ENCODE data around the gene ATXN7L1.

Gene ATXN7L1

DNA sequence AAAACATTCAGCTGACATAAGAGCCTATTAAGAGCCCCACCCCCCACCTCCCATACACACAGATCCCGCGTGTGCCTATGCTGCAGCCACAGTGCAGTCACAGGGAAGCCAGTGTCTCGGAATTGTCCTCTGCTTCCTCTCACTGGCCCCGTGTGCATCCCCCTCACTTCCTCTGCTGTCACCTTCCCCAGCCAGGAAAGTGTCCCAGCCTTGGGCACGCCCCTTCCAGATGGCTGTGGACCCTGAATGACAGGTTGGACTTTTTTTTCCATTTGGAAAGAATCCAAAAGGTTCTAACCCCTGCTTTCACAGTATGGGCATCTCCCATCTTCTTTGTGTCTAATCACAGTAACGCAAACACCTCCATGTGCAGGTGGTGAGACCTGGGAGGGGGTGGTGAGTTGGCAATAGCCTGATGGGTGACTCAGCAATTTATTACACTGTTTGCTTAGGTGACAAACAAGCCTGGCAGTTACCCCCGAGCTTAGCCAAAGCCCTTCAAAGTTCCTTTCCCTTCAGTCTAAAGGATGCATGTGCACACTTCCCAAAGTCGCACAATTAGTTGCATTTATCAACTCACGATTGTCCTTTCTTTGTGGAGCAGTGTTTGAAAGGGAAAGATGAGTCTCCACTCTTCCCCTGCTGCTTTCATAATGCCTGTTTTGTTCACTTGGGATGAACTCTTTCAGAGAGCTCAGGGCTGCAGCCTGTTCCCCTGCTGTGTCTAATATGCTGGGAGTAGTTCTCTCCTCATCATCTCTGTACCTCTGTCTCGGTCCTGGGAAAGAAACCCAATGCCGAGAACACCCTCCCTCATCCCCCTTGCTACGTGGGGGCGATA is 227.6 kb downstream of the ATXN7L1 start:
- DNase-seq (ENCODE audit: low read depth in 2 of 2) = no peak

DNA sequence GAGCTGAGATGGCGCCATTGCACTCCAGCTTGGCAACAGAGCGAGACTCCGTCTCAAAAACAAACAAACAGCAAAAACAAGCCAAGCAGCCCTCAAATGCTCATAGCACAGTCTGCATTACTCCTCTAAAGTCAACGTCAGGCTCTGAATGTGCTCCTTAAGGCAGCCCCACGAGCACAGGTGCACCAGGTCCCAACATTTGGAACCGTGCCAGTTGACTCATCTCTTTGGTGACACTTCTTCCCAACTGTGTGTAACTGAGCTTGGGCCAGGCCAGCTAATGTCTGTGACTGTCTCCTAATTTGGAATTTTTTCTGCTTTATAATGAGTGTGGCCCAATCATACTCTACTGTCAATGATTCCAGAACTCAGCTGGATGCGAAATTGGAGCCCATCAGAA is 228.8 kb downstream of the ATXN7L1 start:
- no peak for DNase-seq (ENCODE audit: low read depth in 2 of 2)

DNA sequence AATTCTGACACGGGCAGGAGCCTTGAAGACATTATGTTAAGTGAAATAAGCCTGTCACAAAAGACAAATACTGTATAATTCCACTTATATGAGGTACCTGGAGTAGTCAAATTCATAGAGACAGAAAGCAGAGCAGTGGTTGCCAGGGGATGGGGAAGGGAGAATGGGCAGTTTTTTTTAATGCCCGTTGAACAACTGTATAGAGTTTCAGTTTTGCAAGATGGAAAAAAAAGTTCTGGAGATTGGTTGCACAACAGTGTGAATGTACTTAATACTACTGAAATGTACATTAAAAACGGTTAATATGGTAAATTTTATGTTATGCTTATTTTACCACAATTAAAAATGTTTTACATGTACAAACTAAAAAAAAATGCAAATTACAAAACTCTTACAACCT is 231.5 kb downstream of the ATXN7L1 start:
- no peak for DNase-seq (ENCODE audit: low read depth in 2 of 2)

DNA sequence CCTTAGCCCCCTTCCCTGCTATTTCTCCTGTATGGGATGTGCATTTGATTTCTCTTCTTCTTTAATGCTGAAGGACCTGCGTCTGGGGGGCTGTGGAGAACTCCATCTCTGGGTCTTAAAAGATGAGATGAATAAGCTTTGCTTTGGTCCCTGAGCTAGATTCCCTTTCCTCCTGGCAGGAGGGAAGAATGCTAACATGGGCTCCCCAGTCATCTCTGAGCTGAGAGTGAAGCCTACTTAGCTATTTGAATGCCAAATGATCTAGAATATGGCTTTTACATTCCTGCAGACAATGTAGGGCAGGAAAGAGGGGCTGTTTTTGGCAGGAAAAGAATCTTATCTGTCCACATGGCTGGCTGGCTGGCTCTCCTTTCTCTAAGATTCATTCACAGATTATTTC is 232.5 kb downstream of the ATXN7L1 start:
- DNase-seq (ENCODE audit: low read depth in 2 of 2) = no peak

DNA sequence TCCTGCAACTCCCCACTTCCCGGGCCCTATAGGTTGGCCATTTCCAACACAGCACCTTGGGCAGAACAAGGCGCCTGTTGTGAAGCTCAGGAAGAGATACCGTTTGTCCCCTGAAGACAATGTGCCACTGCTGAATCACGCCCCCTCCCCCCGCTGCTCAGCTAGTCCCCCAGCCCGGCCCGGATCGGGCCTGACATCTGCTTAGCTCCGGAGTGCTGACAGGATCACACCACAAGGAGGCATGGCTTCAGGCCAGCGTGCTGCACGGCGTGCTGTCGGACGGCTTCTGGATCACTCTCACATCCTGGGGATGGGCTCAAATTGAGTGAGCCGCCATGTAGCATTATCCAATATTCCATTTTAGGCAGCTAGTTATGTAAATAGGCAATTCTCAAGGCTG is 233.0 kb downstream of the ATXN7L1 start:
- DNase-seq (ENCODE audit: low read depth in 2 of 2) = no peak

DNA sequence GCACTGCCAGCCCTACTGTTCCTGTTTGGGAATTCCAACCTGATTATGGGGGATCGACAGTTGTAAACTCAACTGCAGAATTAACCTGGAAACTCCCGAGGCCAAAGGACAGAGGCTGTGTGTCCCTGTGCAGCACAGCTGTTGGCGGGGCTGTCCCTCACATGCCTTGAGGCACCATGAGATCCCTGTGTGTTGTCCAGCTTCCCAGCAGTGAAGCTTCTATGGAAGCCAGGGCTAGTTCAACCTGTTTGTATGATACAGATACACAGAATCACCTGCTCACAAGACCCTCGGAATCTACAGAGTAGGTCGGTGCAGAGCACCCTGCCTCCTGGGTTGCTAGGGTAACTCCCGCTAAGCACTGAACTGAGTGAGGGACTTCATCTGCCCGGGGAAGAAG is 234.1 kb downstream of the ATXN7L1 start:
- DNase-seq (ENCODE audit: low read depth in 2 of 2) = no peak

DNA sequence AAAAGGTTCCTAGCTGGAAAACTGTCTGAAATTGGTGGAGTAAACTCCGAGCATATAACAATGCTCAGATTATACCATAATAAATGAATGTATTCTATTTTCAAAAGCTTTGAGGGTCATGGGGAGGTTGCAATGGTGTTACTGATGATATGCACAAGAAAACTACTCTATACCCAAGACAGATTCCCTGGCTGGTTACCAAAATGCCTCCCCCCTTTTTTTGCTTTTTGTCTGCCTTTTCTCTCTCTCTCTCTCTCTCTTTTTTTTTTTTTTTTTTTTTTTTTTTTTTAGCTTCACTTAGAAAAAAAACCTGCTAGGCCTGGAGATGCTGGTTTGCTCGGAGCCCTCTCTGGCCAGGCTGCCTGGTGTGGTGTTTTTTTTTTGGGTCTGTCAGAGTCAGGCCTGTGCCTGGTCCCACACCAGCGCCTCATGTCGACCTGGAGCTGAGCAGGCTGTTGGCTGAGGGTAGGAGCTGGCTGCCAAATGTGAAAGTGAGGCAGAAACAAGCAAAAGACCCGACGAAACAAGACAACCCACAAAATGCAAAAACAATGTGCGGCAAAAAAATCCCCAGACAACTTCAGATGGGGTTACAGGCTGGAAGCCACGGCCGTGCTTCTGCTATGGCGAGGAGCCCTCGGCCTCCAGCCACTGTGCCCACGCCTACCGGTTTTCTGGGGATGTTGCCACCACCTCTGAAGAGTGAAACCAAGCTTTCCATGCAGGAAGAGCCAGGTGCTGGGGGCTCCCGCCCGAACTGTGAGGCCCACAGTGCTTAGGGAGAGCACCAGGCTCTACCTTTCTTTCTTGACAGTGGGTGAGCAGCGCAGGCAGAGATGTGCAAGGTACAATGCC is 235.2 kb downstream of the ATXN7L1 start:
- no peak for DNase-seq (ENCODE audit: low read depth in 2 of 2)

DNA sequence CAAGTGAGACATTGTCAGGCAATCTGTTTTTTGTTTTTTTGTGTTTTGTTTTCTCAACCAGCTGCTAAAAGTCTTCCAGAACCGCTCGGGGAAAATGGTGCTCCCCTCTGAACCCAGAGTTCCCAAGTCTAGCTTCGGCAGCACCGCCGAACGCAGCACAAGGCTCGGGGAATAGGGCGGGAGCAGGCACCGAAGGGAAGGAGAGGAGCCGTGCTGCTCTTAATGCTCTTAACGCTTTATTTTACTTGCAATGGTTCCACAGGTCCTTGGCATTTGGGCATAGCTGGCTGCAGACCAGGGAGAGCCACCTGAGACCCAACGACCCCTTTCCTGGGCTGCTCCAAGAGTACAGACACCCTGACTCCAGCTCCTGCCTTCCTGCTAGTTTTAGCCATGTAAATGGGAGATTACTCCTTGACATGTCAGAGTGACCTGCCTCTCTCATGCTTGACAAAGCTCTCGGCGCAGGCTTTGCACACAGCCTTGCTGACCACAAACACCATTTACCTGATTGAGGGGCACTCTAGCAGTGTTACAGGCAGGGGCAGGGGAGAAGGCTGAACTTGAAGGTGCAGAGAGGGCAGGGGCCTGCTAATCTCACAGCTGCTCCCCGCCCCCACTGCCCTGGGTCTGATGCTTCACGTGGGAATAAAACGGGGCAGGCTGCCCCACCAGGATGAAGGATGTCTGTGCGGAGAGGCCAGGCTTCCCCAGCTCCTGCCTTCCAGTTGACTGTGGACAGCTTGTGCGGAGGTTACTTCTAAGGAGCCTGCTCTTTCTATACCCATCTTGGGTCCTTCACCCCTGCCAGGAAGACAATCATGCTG is 236.5 kb downstream of the ATXN7L1 start:
- DNase-seq (ENCODE audit: low read depth in 2 of 2) = no peak

DNA sequence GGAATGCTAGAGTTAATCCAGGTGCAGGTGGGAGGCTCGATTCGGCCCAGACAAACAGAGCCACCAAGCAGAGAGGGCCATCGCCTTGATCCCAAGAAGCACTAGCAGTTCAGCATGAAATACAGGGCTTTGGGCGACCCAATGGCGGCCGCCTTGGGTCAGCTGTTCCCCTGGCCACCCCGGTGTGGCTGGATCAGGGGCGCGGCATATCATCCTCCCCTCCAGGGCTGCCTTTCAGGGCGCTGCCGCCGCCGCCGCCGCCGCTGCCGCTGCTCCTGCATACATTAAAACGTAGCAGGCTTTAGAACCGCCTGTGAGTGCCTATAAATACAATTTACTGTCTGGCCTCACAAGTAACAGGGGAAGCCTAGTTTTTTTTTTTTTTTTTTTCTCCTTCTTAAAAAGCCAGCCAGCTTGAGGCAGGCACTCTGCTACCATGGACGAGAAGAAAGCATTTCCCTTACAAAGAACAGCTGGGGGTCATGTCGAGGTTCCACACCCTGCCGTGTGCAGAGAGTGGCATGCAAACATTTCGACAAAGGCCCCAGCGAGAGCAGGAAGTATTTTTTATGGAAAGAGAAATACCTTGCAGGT is 237.4 kb downstream of the ATXN7L1 start:
- no peak for DNase-seq (ENCODE audit: low read depth in 2 of 2)

DNA sequence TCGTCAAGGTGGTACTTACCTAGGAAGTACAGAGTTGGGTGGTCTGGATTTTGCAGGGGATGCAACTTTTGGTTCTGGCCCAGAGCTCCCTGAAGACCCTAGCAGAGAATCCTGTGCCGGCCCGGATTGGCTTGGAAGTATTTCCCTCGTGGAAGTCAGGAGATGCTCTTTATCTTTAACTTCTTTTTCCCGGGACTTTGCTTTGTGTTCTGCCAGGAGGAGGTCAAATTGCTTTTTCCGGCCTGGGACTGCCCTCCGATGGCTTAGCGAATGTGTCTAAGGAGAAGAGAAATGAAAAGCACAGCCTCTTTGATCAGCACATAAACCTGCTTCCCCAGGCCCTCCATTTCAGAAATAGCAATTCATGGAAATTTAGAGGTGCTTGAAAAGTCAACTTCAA is 238.1 kb downstream of the ATXN7L1 start:
- no peak for DNase-seq (ENCODE audit: low read depth in 2 of 2)

DNA sequence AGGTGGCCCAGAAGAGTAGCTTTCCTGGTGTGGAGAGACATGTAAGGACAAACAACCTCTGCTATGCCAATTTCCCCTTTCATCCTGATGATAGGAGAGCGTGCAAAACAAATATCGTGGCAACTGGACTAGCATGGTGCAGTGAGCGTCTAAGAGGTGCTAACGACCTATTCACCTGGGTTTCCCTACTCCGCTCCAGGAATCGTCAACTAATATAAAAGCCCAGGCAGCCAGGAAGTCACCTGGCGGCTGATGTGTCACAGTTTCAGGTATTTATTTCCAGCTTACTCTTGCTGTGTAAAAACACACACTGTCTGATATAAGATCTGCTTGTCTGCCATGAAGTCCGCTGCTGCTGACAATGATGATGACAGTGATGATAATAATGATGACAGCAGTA is 238.6 kb downstream of the ATXN7L1 start:
- DNase-seq (ENCODE audit: low read depth in 2 of 2) = no peak

DNA sequence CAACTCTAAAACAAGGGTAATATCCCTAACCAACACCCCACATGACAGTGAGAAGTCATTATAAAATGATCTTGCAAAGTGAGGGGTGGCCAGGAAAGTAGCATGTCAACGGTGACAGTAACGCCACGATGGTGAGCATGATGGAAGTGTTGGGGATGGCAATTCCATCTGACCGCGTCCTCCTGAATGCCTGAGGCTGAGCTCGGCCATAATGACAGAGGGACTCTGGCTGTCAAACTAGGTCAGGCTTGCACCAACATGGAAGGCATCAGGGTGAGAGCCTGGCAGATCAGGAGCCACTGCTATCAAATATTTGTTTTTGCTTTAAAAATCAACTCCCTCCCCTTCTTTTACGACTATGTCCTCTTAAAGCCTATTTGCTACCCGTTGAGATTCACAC is 239.4 kb downstream of the ATXN7L1 start:
- DNase-seq (ENCODE audit: low read depth in 2 of 2) = no peak

DNA sequence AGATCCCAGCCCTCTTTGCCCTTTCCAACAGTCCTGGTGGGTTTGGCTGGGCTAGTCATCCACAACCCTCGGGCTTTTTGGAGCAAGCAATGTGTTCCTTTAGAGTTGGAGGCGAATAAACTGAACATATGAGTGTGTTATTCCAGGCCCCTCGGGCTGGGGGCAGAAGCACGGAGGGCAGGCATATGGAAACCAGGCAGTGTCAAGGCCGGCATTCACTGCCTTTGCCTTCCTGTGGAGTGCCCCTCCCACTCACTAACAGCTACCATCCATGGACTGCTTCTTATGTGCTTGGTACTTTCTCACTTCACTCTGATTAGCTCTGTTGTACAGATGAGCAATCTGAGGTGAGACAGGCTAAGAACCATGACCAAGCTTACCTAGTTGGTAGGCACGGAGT is 241.2 kb downstream of the ATXN7L1 start:
- DNase-seq (ENCODE audit: low read depth in 2 of 2) = no peak

DNA sequence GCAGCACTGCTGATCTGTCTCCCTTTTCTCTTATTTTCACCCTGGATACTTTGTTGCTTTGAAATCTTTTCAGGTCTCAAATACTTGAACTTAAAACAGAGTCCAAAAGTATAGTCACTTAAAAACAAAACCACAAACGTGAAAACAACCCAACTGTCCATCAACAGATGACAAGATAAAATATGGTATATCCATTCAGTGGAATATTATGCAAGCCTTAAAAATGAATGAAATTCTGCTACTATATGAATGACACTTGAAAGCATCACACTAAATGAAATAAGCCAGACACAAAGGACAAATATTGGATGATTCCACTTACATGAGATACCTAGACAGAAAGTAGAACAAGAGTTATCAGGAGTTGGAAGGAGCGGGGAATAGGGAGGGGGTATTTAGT is 250.4 kb downstream of the ATXN7L1 start:
- DNase-seq (ENCODE audit: low read depth in 2 of 2) = no peak

DNA sequence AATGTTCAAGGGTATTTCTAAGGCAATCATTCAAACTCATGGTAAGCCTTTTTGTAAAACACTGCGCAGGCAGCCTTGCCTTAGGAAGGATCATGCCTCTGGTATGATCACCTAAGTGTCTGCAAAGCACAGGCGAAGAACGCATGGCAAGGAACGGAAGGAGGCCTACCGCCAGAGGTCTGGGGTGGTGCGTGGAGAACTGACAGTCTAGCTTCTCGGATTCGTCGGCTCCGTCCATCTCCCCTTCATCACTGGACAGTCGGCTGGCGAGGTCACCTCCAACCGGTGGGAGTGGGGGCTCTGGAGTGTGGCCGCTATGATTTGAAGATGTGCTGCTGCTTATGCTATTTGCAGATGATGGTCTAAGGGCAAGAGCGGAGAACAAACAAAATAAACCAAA is 252.5 kb downstream of the ATXN7L1 start:
- no peak for DNase-seq (ENCODE audit: low read depth in 2 of 2)

DNA sequence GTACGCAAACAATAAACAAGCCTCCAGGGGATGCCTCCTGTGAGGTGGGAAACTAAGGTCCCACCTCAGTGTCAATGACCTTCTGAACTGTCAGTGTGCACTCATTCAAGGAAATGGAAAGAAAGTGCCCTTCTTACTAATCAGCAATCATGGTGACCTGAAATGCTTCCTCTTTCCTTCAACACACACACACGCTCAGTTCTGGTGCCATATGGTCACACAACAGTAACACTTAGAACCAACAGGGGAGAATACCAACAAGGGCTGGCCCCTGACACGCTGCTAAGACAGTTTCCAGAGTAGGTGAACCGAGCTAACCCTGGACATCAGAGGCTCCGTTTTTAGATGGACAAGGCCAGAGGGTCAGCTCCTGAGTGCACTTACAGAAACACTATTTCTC is 253.0 kb downstream of the ATXN7L1 start:
- no peak for DNase-seq (ENCODE audit: low read depth in 2 of 2)

DNA sequence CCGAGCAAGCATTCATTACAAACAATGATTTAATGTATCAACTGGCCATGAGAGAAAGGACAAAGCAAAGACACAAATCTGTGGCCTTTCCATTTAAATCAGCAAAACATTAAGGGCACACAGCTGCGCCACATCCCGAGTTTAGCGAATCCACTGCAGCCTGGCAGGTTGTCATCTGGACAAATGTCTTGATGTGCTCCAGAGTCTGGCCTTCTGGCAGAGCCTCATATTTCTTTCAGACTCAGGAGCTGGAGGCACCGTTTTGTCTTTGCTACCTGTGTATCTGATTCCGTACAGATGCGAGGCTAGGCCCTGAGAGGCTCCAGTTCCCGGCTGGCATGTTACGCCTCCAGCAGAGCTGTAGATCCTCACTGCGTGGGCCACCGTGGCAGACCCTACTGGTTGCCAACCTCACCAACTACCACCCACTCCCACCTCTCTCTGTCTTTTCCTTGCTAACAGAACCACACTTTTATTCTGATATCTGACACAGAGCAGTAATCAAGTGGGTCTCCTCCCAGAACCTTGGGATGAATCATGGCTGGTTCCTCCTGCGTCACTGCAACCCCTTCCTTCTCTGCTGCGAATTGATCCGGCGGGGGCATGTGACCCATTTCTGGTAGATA is 254.2 kb downstream of the ATXN7L1 start:
- DNase-seq (ENCODE audit: low read depth in 2 of 2) = no peak

DNA sequence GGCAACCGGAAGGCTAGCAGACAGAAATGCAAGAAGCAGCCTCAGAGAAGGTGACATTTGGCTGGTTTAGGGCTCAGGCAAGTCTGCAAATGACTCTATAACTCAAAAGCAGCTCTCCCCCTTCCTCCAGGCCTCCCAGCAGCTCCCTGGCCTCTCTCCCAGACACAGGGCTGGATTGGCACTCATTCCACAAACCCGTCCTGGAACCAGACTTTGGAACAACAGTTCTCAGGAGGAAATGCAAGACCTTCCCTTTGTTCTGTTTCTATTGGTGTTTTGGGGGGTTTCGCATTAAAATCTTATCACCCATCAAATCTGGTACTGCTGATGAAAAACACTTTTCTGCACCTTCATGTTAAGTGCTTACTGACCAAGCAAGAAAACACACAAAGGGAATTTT is 254.8 kb downstream of the ATXN7L1 start:
- DNase-seq (ENCODE audit: low read depth in 2 of 2) = peak in 1 of 2 experiments; percentile 10

DNA sequence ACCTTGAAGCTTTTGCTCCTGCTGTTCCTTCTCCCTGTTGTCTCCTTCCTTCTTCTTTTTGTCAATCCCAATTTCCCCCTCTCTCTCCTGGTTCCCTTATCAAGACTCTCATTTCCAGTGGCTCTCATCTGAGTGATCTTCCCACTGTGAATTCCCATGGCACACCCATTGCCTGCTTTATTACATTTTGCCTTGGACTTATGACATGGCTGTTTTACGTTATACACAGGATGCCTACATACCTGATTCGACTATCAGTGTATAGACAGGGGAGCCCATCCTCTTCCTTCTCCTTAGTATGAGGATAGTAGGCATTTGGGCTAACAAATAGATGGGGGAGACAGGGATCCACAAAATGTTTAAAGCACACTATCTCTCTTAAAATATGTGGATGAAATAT is 255.2 kb downstream of the ATXN7L1 start:
- no peak for DNase-seq (ENCODE audit: low read depth in 2 of 2)

DNA sequence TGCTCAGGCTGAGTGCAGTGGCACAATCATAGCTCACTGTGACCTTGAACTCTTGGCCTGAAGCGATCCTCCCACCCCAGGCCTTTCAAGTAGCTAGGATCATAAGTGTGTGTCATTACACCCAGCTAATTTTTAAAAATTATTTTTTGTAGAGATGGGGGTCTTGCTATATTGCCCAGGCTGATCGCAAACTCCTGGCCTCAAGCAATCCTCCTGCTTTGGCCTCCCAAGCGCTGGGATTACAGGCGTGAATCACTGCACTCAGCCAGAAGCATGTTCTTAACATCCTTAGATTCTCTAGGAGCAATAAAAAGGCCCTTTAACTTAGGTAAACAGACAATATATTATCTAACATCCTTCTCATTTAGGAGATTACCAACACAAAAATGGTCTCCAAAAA is 256.8 kb downstream of the ATXN7L1 start:
- DNase-seq (ENCODE audit: low read depth in 2 of 2) = no peak

DNA sequence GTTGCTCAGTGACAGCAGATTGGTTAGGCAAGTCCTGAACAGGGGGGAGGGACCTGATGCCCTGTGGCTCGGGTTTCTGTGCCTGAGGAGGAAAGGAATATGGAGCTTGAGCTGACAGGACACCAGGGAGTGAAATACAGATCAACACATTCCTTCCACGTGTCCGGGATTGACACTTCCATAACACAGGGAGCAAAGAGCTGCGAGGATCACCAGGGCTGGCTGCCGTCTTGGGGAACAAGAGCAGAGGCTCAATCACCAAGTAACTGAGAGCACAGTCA is 258.4 kb downstream of the ATXN7L1 start:
- DNase-seq (ENCODE audit: low read depth in 2 of 2) = no peak
